SJSA1 (cell line): Measurements from ENCODE around the gene ARL2BP. TPM values are rescaled to one million over a fixed set of nuclear protein-coding genes. Genes with fewer than 3 reads are reported as not detected.
A peak's percentile ranks its signal among the peaks of the same experiment; 100 is the strongest.
"Not testable (repeated sequence)": the region's sequence is repeated elsewhere in the genome, so short reads cannot be mapped to it uniquely, and the experiment has no call there.

Experiments used
- DNase-seq, 2 experiments: peaks; one replicate each; pipeline ENCODE4 v3.0.0-alpha.2; 2015 to 2020; ENCODE audit warnings: low spot score in 2 of 2, low read depth in 1 of 2
- H3K27ac ChIP-seq: fragments of 250-450 bp; sonication (Bioruptor Pico); 2 replicates; pipeline ENCODE4 v1.5.1; 2020; ENCODE audit warnings: mild to moderate bottlenecking, moderate library complexity
- H3K27me3 ChIP-seq: fragments of 250-450 bp; sonication (Bioruptor Pico); replicated peaks from 2 replicates; pipeline ENCODE4 v1.5.1; 2020; ENCODE audit warnings: mild to moderate bottlenecking, moderate library complexity
- H3K36me3 ChIP-seq: fragments of 250-450 bp; sonication (Bioruptor Pico); 2 replicates; pipeline ENCODE4 v1.5.1; 2020; ENCODE audit warnings: mild to moderate bottlenecking
- H3K4me1 ChIP-seq: fragments of 250-450 bp; sonication (Bioruptor Pico); replicated peaks from 2 replicates; pipeline ENCODE4 v1.6.1; 2021; ENCODE audit warnings: mild to moderate bottlenecking
- H3K4me3 ChIP-seq: fragments of 250-450 bp; sonication (Bioruptor Pico); 2 replicates; pipeline ENCODE4 v1.5.1; 2020; ENCODE audit warnings: mild to moderate bottlenecking
- H3K9me3 ChIP-seq: fragments of 250-450 bp; sonication (Bioruptor Pico); replicated peaks from 2 replicates; pipeline ENCODE4 v1.5.1; 2020; ENCODE audit warnings: mild to moderate bottlenecking
- total RNA-seq: library from RNA; depleted of rRNA; stranded (reverse); fragments of >200 nt; shearing (Covaris generic); gene quantifications from 2 replicates; pipeline ENCODE4 v1.2.3, GENCODE V29; 2014

The ARL2BP gene
- total RNA-seq, 1 experiment from 2014 or later = 118 TPM

- H3K27ac ChIP-seq = no peak overlapping the region
- H3K36me3 ChIP-seq = no peaks in the 10 kb centered on the region
- no peak for DNase-seq
- no peak overlapping the region for H3K4me3 ChIP-seq
- no peaks in the 10 kb centered on the region for H3K9me3 ChIP-seq
- peaks cover 17% of the 10 kb centered on the region for H3K4me1 ChIP-seq
- no peaks in the 10 kb centered on the region for H3K27me3 ChIP-seq
Measured at GRCh38 chr16:57273359-57273758, 28.3 kb downstream of the ARL2BP start.

GRCh38 chr16:57273826-57274225, 28.8 kb downstream of the ARL2BP start:
- no peak for DNase-seq
- Histone ChIP-seq H3K27me3 (no peaks in the 10 kb centered on the region), H3K27ac (no peak overlapping the region), H3K4me1 (peaks cover 17% of the 10 kb centered on the region), H3K4me3 (no peak overlapping the region), H3K36me3 (no peaks in the 10 kb centered on the region), H3K9me3 (no peaks in the 10 kb centered on the region)

GRCh38 chr16:57275946-57276345, 30.9 kb downstream of the ARL2BP start:
- DNase-seq, H3K36me3 ChIP-seq, H3K9me3 ChIP-seq, H3K27me3 ChIP-seq, H3K4me3 ChIP-seq, H3K27ac ChIP-seq: not testable (repeated sequence)
- H3K4me1 ChIP-seq = peaks cover 17% of the 10 kb centered on the region

- no peak for DNase-seq
- Histone ChIP-seq H3K4me3 (no peak overlapping the region), H3K27me3 (no peaks in the 10 kb centered on the region), H3K9me3 (no peaks in the 10 kb centered on the region), H3K36me3 (no peaks in the 10 kb centered on the region), H3K4me1 (peaks cover 17% of the 10 kb centered on the region), H3K27ac (no peak overlapping the region)
Measured at GRCh38 chr16:57276596-57276995, 31.5 kb downstream of the ARL2BP start.

GRCh38 chr16:57277586-57277985, 32.5 kb downstream of the ARL2BP start:
- Histone ChIP-seq H3K4me3 (no peak overlapping the region), H3K36me3 (no peaks in the 10 kb centered on the region), H3K27ac (0 out of 2 replicates have a peak overlapping the region, but pooled peaks have one; percentile 0), H3K4me1 (peaks cover 17% of the 10 kb centered on the region), H3K27me3 (no peaks in the 10 kb centered on the region), H3K9me3 (no peaks in the 10 kb centered on the region)
- DNase-seq = peak; percentile 80 to 83

GRCh38 chr16:57278494-57278893, 33.4 kb downstream of the ARL2BP start:
- Histone ChIP-seq H3K4me3 (no peak overlapping the region), H3K9me3 (no peaks in the 10 kb centered on the region), H3K4me1 (peaks cover 17% of the 10 kb centered on the region), H3K36me3 (no peaks in the 10 kb centered on the region), H3K27ac (no peak overlapping the region), H3K27me3 (no peaks in the 10 kb centered on the region)
- no peak for DNase-seq

- DNase-seq = no peak
Measured at GRCh38 chr16:57279780-57280638, 35.0 kb downstream of the ARL2BP start.

GRCh38 chr16:57281791-57282190, 36.7 kb downstream of the ARL2BP start:
- no peak overlapping the region for H3K27ac ChIP-seq
- H3K27me3 ChIP-seq = no peaks in the 10 kb centered on the region; the same call in 1 of the 2 replicates
- peaks cover 25% of the 10 kb centered on the region for H3K4me1 ChIP-seq
- H3K9me3 ChIP-seq = no peaks in the 10 kb centered on the region; the same call in 1 of the 2 replicates
- no peak overlapping the region for H3K4me3 ChIP-seq
- no peaks in the 10 kb centered on the region for H3K36me3 ChIP-seq
- DNase-seq = no peak

More at GRCh38 chr16:57279780-57280638, 35.0 kb downstream of the ARL2BP start:
- Histone ChIP-seq H3K27me3 (no peaks in the 10 kb centered on the region; the same call in 1 of the 2 replicates), H3K4me3 (no peak overlapping the region), H3K27ac (no peak overlapping the region), H3K9me3 (no peaks in the 10 kb centered on the region; the same call in 1 of the 2 replicates), H3K4me1 (peaks cover 27% of the 10 kb centered on the region), H3K36me3 (no peaks in the 10 kb centered on the region)

GRCh38 chr16:57282510-57283213, 37.6 kb downstream of the ARL2BP start:
- Histone ChIP-seq H3K36me3 (no peaks in the 10 kb centered on the region), H3K27ac (no peak overlapping the region), H3K27me3 (no peaks in the 10 kb centered on the region; the same call in 1 of the 2 replicates), H3K4me1 (peaks cover 16% of the 10 kb centered on the region), H3K4me3 (no peak overlapping the region), H3K9me3 (no peaks in the 10 kb centered on the region; the same call in 1 of the 2 replicates)
- DNase-seq = no peak

- peaks cover 10% of the 10 kb centered on the region for H3K4me1 ChIP-seq
- H3K9me3 ChIP-seq = no peaks in the 10 kb centered on the region; the same call in 1 of the 2 replicates
- DNase-seq = no peak
- no peaks in the 10 kb centered on the region for H3K36me3 ChIP-seq
- H3K27ac ChIP-seq = no peak overlapping the region
- H3K27me3 ChIP-seq = no peaks in the 10 kb centered on the region; the same call in 1 of the 2 replicates
- H3K4me3 ChIP-seq = no peak overlapping the region
Measured at GRCh38 chr16:57283214-57283958, 38.3 kb downstream of the ARL2BP start.

- H3K36me3 ChIP-seq = no peaks in the 10 kb centered on the region
- H3K9me3 ChIP-seq = no peaks in the 10 kb centered on the region; the same call in 1 of the 2 replicates
- H3K4me1 ChIP-seq = peaks cover 10% of the 10 kb centered on the region
- H3K27ac ChIP-seq = no peak overlapping the region
- no peak overlapping the region for H3K4me3 ChIP-seq
- H3K27me3 ChIP-seq = no peaks in the 10 kb centered on the region; the same call in 1 of the 2 replicates
- no peak for DNase-seq
Measured at GRCh38 chr16:57283959-57284208, 38.8 kb downstream of the ARL2BP start.

- no peaks in the 10 kb centered on the region; the same call in 1 of the 2 replicates for H3K27me3 ChIP-seq
- no peak within 1 kb of the TSS for H3K27ac ChIP-seq
- H3K4me3 ChIP-seq = peak within 1 kb of the TSS; percentile 40
- H3K36me3 ChIP-seq = no peaks in the 10 kb centered on the region
- peaks cover 13% of the 10 kb centered on the region for H3K4me1 ChIP-seq
- no peaks in the 10 kb centered on the region; the same call in 1 of the 2 replicates for H3K9me3 ChIP-seq
- DNase-seq = peak in 1 of 2 experiments; percentile 33
Measured at GRCh38 chr16:57284209-57284951, 39.3 kb downstream of the ARL2BP start, which contains the start of gene PLLP. TSS of gene PLLP (minus strand) at chr16:57284672. CDS start at chr16:57284540, 132 bp downstream.

GRCh38 chr16:57284952-57285363, 39.9 kb downstream of the ARL2BP start:
- H3K9me3 ChIP-seq = no peaks in the 10 kb centered on the region; the same call in 1 of the 2 replicates
- no peak overlapping the region for H3K27ac ChIP-seq
- H3K4me3 ChIP-seq = peak overlapping the region; percentile 40
- H3K36me3 ChIP-seq = no peaks in the 10 kb centered on the region
- peaks cover 17% of the 10 kb centered on the region for H3K4me1 ChIP-seq
- H3K27me3 ChIP-seq = no peaks in the 10 kb centered on the region; the same call in 1 of the 2 replicates
- DNase-seq = no peak
